ENCODE results near the gene NCS1.

DNA sequence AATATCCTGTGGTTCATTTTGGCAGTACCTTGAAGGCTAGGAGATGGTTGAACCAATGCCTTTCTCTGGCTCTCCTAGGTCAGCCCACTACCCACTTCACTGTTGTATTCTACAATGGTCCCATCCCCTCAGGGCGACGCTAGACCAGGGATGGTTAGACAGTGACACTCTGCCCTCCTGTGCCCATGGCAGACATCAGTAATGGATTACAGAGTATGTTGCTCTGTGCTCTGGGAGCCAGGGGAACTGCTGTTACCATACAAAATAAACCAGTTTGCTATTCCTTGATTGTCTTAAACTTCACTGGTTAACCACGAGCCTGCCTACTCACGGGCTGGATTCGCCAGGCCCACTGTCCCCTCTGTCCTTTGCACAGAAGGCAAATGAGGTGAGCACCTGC, 33.7 kb downstream of the NCS1 start:
- TF ChIP-seq, protein P1, sequence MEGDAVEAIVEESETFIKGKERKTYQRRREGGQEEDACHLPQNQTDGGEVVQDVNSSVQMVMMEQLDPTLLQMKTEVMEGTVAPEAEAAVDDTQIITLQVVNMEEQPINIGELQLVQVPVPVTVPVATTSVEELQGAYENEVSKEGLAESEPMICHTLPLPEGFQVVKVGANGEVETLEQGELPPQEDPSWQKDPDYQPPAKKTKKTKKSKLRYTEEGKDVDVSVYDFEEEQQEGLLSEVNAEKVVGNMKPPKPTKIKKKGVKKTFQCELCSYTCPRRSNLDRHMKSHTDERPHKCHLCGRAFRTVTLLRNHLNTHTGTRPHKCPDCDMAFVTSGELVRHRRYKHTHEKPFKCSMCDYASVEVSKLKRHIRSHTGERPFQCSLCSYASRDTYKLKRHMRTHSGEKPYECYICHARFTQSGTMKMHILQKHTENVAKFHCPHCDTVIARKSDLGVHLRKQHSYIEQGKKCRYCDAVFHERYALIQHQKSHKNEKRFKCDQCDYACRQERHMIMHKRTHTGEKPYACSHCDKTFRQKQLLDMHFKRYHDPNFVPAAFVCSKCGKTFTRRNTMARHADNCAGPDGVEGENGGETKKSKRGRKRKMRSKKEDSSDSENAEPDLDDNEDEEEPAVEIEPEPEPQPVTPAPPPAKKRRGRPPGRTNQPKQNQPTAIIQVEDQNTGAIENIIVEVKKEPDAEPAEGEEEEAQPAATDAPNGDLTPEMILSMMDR (IDR thresholded peaks at IDR 0.05; ENCODE audit: low read depth, low read length): no peak
- TF ChIP-seq EZH2phosphoT487 (IDR thresholded peaks at IDR 0.05; ENCODE audit: low read depth): no peak
